NCI-H2171 (cell line): Measurements from ENCODE around the gene ZNF722.
"Not testable (repeated sequence)": the region's sequence is repeated elsewhere in the genome, so short reads cannot be mapped to it uniquely, and the experiment has no call there.

ENCODE experiments used
- DNase-seq: peaks from one replicate; lab custom pipeline; 2025; lab: John Stamatoyannopoulos, UW

ZNF722 gene

DNA sequence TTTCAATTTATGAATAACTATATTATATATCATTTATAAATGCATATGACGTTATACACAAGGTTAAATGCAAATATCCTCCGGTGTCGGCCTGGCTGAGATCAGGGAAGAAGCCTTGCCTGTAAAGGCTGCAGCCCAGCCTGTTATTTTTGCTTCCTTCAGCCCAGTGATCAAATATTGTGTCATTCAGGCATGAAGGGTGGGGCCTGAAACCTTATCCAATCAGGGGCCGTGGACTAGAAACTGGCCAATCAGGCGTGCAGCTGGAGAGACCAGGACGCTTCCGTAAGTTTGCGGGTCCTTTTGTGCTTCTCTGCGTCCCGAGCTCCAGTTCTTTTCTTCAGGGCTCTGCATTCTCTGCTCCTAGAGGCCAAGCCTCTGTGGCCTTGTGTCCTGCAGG, at the start of gene ZNF722:
Gene ZNF722, plus strand, starts transcription at position 301 of the 400 bp plus-strand sequence. CDS start 113 bp downstream, outside the sequence.
- DNase-seq: no peak

DNA sequence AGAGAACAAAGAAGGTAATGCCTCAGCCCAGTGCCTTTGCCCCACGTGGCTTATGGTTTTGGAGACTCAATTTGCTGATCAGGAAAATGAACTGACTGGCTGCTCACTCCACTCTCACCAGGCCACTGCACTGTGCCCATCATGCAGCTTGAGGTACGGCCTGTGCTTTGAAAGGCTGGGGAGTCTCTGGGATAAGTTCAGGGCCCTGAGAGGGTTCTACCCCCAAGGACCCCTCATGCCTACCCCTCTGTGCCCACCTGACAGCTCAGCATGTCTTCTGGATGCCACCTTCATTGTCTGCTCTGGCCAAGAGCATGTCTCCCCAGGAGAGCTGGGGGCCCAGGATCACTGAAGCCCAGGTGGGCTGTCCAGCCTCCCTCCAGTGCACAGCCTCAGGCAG, 45.5 kb upstream of the ZNF722 start:
- DNase-seq: no peak

DNA sequence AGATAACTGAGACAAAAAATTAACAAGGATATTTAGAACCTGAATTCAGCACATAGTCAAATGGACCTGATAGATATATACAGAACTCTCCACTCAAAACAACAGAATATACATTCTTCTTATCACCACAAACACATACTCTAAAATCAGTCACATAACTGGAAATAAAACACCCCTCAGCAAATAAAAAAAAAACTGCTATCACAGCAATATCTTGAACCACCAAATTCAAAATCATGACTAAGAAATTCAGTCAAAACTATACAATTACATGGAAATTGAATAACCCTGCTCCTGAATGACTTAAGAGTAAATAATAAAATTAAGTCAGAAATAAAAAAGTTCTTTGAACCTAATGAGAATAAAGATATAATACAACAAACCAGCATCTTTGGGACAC, 30.0 kb upstream of the ZNF722 start:
- no peak for DNase-seq

DNA sequence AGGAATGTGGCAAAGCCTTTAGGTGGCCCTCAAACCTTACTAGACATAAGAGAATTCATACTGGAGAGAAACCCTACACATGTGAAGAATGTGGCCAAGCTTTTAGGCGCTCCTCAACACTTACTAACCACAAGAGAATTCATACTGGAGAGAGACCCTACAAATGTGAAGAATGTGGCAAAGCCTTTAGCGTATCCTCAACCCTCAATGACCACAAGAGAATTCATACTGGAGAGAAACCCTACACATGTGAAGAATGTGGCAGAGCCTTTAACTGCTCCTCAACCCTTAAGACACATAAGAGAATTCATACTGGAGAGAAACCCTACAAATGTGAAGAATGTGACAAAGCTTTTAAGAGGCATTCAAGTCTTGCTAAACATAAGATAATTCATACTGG, 16.8 kb downstream of the ZNF722 start:
- DNase-seq: not testable (repeated sequence)

GRCh38 chr7:64035388-64035787, 36.7 kb downstream of the ZNF722 start:
- no peak for DNase-seq

- DNase-seq: no peak
Observed at GRCh38 chr7:64037095-64037494, 38.4 kb downstream of the ZNF722 start.

DNA sequence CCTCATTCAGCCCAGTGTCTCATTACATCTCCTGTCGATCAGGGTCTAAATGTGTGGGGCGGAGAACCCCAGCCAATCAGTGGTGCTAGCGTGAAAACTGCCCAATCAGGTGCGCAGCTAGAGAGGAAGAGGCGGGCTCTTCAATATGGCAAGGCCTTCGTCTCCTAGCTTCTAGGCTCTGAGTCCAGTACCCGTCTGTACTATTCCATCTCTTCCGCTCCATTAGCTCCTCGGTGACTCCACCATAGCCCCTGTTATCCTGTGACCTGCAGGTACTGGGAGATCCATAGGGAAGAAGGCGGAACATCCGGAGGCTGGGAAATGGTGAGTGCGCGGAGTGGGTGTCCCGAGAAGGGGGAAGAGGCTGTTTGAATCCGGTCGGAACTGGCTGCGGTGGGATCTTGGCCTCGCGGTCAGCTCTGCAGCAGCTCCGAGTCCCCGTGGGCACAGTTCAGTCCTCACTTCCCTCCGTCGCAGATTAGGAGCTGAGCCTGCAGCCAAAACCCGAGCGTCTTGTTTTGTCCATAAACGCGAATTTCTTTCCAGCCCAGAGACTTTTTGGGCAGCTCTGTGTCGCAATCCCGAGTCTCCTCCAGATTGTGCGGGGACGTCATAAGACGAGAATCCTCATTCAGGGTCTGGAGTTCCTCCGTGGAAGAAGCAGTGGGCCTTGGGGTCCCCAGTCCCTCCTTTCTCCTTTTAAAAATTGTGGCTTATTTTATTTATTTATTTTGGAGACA, 46.8 kb downstream of the ZNF722 start, which contains the start of gene ZNF727:
Gene ZNF727, plus strand, starts transcription at position 134 of the 740 bp plus-strand sequence. Its CDS starts 188 bp downstream, at position 322.
- no peak for DNase-seq

DNA sequence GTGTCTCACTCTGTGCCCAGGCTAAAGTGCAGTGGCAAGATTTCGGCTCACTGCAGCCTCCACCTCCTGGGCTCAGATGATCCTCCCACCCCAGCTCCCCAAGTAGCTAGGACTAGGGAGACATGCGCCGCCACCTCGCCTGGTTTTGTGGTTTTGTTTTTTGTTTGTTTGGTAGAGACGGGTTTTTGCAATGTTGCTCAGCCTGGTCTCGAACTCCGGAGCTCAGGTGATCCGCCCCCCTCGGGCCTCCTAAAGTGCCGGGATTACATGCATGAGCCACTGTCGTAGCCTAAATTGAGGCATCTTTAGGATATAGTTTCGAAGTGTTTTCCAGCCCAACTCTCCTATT, 47.4 kb downstream of the ZNF722 start:
- DNase-seq: no peak
